Activated CD4-positive, CD25-positive, alpha-beta regulatory T cell treated with anti-CD3 and anti-CD28 coated beads, Interleukin-2, amount 50 U/mL, for 16 hours (primary cell): Measurements from ENCODE around the gene HMGB2.

Experiments used
- DNase-seq: peaks from one replicate; pipeline ENCODE4 v3.0.0-alpha.2; 2020; ENCODE audit warnings: low read depth, low spot score

Gene HMGB2

GRCh38 chr4:173334085-173334890, at the start of gene HMGB2:
HMGB2 (minus strand) TSS chr4:173334358; CDS start chr4:173333649, 709 bp downstream.
- peak; percentile 100 for DNase-seq

GRCh38 chr4:173382349-173382748, 48.2 kb upstream of the HMGB2 start:
- no peak for DNase-seq

GRCh38 chr4:173381610-173382009, 47.5 kb upstream of the HMGB2 start:
- no peak for DNase-seq

- no peak for DNase-seq
Measured at GRCh38 chr4:173380987-173381386, 46.8 kb upstream of the HMGB2 start.

GRCh38 chr4:173379929-173380328, 45.8 kb upstream of the HMGB2 start:
- DNase-seq: no peak

- no peak for DNase-seq
Measured at GRCh38 chr4:173374588-173374987, 40.4 kb upstream of the HMGB2 start.

GRCh38 chr4:173371292-173372192, 37.4 kb upstream of the HMGB2 start:
- no peak for DNase-seq

GRCh38 chr4:173370477-173371291, 36.5 kb upstream of the HMGB2 start, which contains the start of gene SAP30:
SAP30 (plus strand) TSS chr4:173370954; CDS start chr4:173371183, 229 bp downstream.
- DNase-seq: peak; percentile 96

- DNase-seq: peak; percentile 41
Measured at GRCh38 chr4:173370130-173370476, 35.9 kb upstream of the HMGB2 start.

- no peak for DNase-seq
Measured at GRCh38 chr4:173367946-173368345, 33.8 kb upstream of the HMGB2 start.

- DNase-seq: no peak
Measured at GRCh38 chr4:173367285-173367684, 33.1 kb upstream of the HMGB2 start.

- DNase-seq: no peak
Measured at GRCh38 chr4:173365359-173365996, 31.3 kb upstream of the HMGB2 start.

GRCh38 chr4:173362666-173363065, 28.5 kb upstream of the HMGB2 start:
- no peak for DNase-seq

- no peak for DNase-seq
Measured at GRCh38 chr4:173360587-173361221, 26.5 kb upstream of the HMGB2 start.

GRCh38 chr4:173357939-173358338, 23.8 kb upstream of the HMGB2 start:
- no peak for DNase-seq

- DNase-seq: no peak
Measured at GRCh38 chr4:173347467-173347866, 13.3 kb upstream of the HMGB2 start.

- no peak for DNase-seq
Measured at GRCh38 chr4:173346074-173346473, 11.9 kb upstream of the HMGB2 start.

GRCh38 chr4:173345648-173346047, 11.5 kb upstream of the HMGB2 start:
- no peak for DNase-seq

GRCh38 chr4:173343832-173344397, 9.8 kb upstream of the HMGB2 start:
- DNase-seq: no peak

- DNase-seq: no peak
Measured at GRCh38 chr4:173337463-173337862, 3.3 kb upstream of the HMGB2 start.
